GM18519 (cell line): Measurements from ENCODE around the gene PPY.
"Not testable (repeated sequence)": the region's sequence is repeated elsewhere in the genome, so short reads cannot be mapped to it uniquely, and the experiment has no call there.

Experiments
- ATAC-seq: cut with Tn5 transposase; IDR thresholded peaks from one replicate; pipeline ENCODE4 v1.9.1; 2021; ENCODE audit warnings: mild to moderate bottlenecking, moderate library complexity; ENCODE audit not compliant: unreplicated experiment, low FRiP score

Gene PPY

GRCh38 chr17:43935204-43935925, 6.9 kb downstream of the PPY start:
- ATAC-seq: no peak

GRCh38 chr17:43932923-43933322, 9.4 kb downstream of the PPY start:
- ATAC-seq: no peak

GRCh38 chr17:43932357-43932756, 9.9 kb downstream of the PPY start:
- no peak for ATAC-seq

- ATAC-seq: no peak
Measured at GRCh38 chr17:43931062-43931571, 11.2 kb downstream of the PPY start.

- no peak for ATAC-seq
Measured at GRCh38 chr17:43928609-43929008, 13.7 kb downstream of the PPY start.

- ATAC-seq: not testable (repeated sequence)
Measured at GRCh38 chr17:43927929-43928328, 14.3 kb downstream of the PPY start.

- ATAC-seq: no peak
Measured at GRCh38 chr17:43927060-43927864, 15.0 kb downstream of the PPY start.

GRCh38 chr17:43924558-43924957, 17.7 kb downstream of the PPY start:
- ATAC-seq: no peak

GRCh38 chr17:43920500-43921095, 21.7 kb downstream of the PPY start:
- no peak for ATAC-seq

GRCh38 chr17:43918026-43918389, 24.3 kb downstream of the PPY start:
- ATAC-seq: no peak

GRCh38 chr17:43917348-43918025, 24.8 kb downstream of the PPY start:
- ATAC-seq: no peak

- ATAC-seq: no peak
Measured at GRCh38 chr17:43917016-43917347, 25.3 kb downstream of the PPY start.

- ATAC-seq: no peak
Measured at GRCh38 chr17:43916385-43916784, 25.9 kb downstream of the PPY start.

- ATAC-seq: no peak
Measured at GRCh38 chr17:43915559-43915958, 26.7 kb downstream of the PPY start.

- no peak for ATAC-seq
Measured at GRCh38 chr17:43914451-43914850, 27.8 kb downstream of the PPY start.

- no peak for ATAC-seq
Measured at GRCh38 chr17:43913584-43913983, 28.7 kb downstream of the PPY start.

GRCh38 chr17:43912635-43913304, 29.5 kb downstream of the PPY start:
- no peak for ATAC-seq

GRCh38 chr17:43911904-43912303, 30.4 kb downstream of the PPY start:
- ATAC-seq: no peak

GRCh38 chr17:43909537-43910231, 32.6 kb downstream of the PPY start:
- no peak for ATAC-seq
